Endothelial cell (in vitro differentiated cells): ENCODE data around the gene GPR132. TPM values are rescaled to one million over a fixed set of nuclear protein-coding genes. Genes with fewer than 3 reads are reported as not detected.

Experiments
- DNase-seq: peaks from one replicate; pipeline ENCODE4 v3.0.0; 2021; ENCODE audit warnings: low spot score
- H3K27ac Mint-ChIP-seq: one replicate; pipeline ENCODE4 v1.8.0; 2021; ENCODE audit warnings: mixed read lengths, inconsistent platforms; ENCODE audit not compliant: unreplicated experiment
- H3K27me3 Mint-ChIP-seq: one replicate; pipeline ENCODE4 v1.8.0; 2021; ENCODE audit warnings: mild to moderate bottlenecking, moderate library complexity, mixed read lengths, inconsistent platforms; ENCODE audit not compliant: unreplicated experiment
- H3K36me3 Mint-ChIP-seq: one replicate; pipeline ENCODE4 v1.8.0; 2021; ENCODE audit warnings: mild to moderate bottlenecking, low read depth, mixed read lengths, inconsistent platforms; ENCODE audit not compliant: unreplicated experiment
- H3K4me1 Mint-ChIP-seq: one replicate; pipeline ENCODE4 v1.8.0; 2021; ENCODE audit warnings: mild to moderate bottlenecking, mixed read lengths, inconsistent platforms; ENCODE audit not compliant: unreplicated experiment
- H3K4me3 Mint-ChIP-seq: one replicate; pipeline ENCODE4 v1.8.0; 2021; ENCODE audit warnings: mild to moderate bottlenecking, mixed read lengths, inconsistent platforms; ENCODE audit not compliant: unreplicated experiment
- H3K9me3 Mint-ChIP-seq: one replicate; pipeline ENCODE4 v1.8.0; 2021; ENCODE audit warnings: mixed read lengths, inconsistent platforms; ENCODE audit not compliant: unreplicated experiment
- total RNA-seq: library from RNA; stranded (reverse); fragmentation: NEBNext Ultra II Directional; extraction: Animal tissue kit (Norgen Biotek cat#: 25700); gene quantifications from one replicate; pipeline ENCODE4 v1.2.1, GENCODE V29; 2021; ENCODE audit not compliant: unreplicated experiment
- TF ChIP-seq, protein P1 (sequence below): fragments of 200-600 bp; sonication (generic); IDR thresholded peaks from one replicate; pipeline ENCODE4 v1.5.0; 2021; ENCODE audit warnings: antibody characterized with exemption; ENCODE audit not compliant: unreplicated experiment

Gene GPR132
- total RNA-seq, 1 donor from 2014 or later, result not detected

GRCh38 chr14:105015242-105015641 lies 50.0 kb downstream of the GPR132 start:
- Mint-ChIP-seq H3K36me3 (peaks cover 30% of the 10 kb centered on the region), H3K4me3 (peak overlapping the region; percentile 26), H3K27me3 (peaks cover 17% of the 10 kb centered on the region), H3K4me1 (peaks cover 71% of the 10 kb centered on the region), H3K27ac (peak overlapping the region; percentile 81), H3K9me3 (peaks cover 4% of the 10 kb centered on the region)
- TF ChIP-seq, protein P1, sequence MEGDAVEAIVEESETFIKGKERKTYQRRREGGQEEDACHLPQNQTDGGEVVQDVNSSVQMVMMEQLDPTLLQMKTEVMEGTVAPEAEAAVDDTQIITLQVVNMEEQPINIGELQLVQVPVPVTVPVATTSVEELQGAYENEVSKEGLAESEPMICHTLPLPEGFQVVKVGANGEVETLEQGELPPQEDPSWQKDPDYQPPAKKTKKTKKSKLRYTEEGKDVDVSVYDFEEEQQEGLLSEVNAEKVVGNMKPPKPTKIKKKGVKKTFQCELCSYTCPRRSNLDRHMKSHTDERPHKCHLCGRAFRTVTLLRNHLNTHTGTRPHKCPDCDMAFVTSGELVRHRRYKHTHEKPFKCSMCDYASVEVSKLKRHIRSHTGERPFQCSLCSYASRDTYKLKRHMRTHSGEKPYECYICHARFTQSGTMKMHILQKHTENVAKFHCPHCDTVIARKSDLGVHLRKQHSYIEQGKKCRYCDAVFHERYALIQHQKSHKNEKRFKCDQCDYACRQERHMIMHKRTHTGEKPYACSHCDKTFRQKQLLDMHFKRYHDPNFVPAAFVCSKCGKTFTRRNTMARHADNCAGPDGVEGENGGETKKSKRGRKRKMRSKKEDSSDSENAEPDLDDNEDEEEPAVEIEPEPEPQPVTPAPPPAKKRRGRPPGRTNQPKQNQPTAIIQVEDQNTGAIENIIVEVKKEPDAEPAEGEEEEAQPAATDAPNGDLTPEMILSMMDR, result no peak
- no peak for DNase-seq

DNA sequence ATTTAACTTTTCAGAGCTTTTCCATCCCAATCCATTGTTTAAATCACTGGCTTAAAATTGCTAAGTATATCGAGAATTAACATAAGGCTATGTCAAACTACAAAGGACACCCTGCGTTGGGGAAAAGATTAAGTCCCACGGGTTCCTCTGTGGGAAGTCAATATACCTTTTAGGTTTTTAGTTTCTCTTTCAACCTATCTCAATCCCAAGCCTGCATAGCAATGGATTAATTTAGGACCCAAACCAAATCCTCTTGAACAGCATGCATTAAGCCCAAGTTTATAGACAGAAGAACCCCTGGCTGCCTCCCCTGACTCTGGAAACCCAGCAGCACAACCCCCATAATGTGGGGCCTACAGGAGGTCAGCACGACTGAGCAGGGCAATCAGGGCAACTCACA lies 50.6 kb downstream of the GPR132 start:
- H3K9me3 Mint-ChIP-seq, result peaks cover 8% of the 10 kb centered on the region
- TF ChIP-seq, protein P1, result no peak
- H3K27ac Mint-ChIP-seq, result peak overlapping the region; percentile 81
- H3K4me1 Mint-ChIP-seq, result peaks cover 67% of the 10 kb centered on the region
- no peak for DNase-seq
- no peak overlapping the region for H3K4me3 Mint-ChIP-seq
- H3K36me3 Mint-ChIP-seq, result peaks cover 33% of the 10 kb centered on the region
- H3K27me3 Mint-ChIP-seq, result peaks cover 12% of the 10 kb centered on the region

GRCh38 chr14:105014032-105014431 lies 51.2 kb downstream of the GPR132 start:
- Mint-ChIP-seq H3K9me3 (peaks cover 8% of the 10 kb centered on the region), H3K4me1 (peaks cover 61% of the 10 kb centered on the region), H3K27ac (peak overlapping the region; percentile 81), H3K27me3 (peaks cover 8% of the 10 kb centered on the region), H3K36me3 (peaks cover 33% of the 10 kb centered on the region), H3K4me3 (no peak overlapping the region)
- no peak for DNase-seq
- TF ChIP-seq, protein P1, result no peak

DNA sequence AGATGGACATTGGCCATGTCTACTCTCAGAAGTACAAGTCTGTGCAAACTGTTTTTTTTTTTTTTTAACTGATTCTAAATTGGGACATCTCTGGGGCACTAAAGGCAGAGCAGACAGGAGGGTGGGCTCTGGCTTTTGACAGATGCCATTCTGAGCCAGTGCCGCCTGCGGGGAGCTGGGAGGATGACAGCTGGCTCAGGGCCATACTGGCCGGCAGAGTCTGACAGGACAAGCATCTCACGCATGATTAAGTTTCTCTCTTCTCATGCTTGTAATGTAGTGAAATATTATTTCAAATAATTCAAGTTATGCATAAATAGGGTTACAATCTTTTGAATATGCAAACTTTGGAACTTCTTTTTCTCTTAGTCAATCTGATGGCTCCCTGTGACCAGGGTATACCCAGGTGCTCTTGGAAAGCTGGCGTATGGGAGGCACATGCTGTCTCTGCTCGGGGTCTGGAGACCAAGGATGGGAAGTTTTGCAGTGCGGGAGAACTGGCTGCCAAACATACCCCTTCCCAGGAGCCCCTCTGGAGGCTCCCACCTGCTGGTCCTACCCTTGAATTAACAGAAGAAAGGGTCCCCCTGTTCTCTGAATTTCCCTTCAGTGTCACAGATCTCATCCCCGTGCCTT lies 52.0 kb downstream of the GPR132 start:
- peaks cover 33% of the 10 kb centered on the region for H3K36me3 Mint-ChIP-seq
- peak overlapping the region; percentile 5 for H3K4me3 Mint-ChIP-seq
- H3K27me3 Mint-ChIP-seq, result peaks cover 6% of the 10 kb centered on the region
- TF ChIP-seq, protein P1, result no peak
- H3K27ac Mint-ChIP-seq, result no peak overlapping the region
- DNase-seq, result no peak
- H3K9me3 Mint-ChIP-seq, result peaks cover 8% of the 10 kb centered on the region
- H3K4me1 Mint-ChIP-seq, result peaks cover 57% of the 10 kb centered on the region

DNA sequence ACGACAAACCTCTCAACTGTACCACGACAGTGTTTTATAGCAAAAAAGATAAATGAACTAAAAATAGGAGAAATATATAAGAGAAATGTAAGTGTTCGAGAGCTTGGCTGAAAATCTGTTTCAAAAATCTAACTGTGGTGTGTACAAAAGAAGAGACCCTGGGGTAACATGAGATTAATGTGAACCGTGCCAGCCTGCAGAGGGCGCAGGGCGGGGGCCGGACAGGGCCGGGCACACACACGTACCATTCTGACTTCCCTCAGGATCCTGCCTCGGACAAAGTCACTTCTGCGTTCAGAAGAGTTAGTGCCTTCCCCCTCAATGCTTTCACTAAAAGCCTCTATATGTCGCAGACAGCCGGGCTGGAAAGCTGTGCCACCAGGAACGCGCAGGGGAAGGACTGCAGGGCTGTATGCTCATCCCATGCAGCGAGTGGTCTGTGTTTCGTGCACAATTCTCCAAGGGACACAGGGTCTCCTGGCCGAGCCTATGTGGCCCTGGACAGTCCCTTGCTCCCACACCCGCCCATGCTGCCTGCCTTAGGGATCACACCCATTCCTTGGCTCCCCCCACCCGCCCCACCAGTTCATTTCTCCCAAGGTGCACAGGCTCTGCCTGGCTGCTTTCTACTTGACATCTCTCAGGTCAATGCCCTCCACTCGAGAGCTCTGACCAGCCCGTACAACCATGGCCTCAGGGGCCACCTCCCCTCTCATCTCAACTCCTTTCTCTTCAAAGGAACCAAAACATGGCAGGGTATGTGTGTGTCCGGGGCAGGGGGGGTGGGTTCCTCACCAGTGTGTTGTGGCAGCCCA lies 52.9 kb downstream of the GPR132 start:
- H3K4me3 Mint-ChIP-seq, result no peak overlapping the region
- H3K4me1 Mint-ChIP-seq, result peaks cover 50% of the 10 kb centered on the region
- H3K27ac Mint-ChIP-seq, result peak overlapping the region; percentile 36
- peaks cover 28% of the 10 kb centered on the region for H3K36me3 Mint-ChIP-seq
- DNase-seq, result no peak
- H3K27me3 Mint-ChIP-seq, result peaks cover 5% of the 10 kb centered on the region
- TF ChIP-seq, protein P1, result no peak
- H3K9me3 Mint-ChIP-seq, result peaks cover 8% of the 10 kb centered on the region
